ENCODE data around the gene FXYD1.
"Not testable (repeated sequence)": the region's sequence is repeated elsewhere in the genome, so short reads cannot be mapped to it uniquely, and the experiment has no call there.

Gene FXYD1

DNA sequence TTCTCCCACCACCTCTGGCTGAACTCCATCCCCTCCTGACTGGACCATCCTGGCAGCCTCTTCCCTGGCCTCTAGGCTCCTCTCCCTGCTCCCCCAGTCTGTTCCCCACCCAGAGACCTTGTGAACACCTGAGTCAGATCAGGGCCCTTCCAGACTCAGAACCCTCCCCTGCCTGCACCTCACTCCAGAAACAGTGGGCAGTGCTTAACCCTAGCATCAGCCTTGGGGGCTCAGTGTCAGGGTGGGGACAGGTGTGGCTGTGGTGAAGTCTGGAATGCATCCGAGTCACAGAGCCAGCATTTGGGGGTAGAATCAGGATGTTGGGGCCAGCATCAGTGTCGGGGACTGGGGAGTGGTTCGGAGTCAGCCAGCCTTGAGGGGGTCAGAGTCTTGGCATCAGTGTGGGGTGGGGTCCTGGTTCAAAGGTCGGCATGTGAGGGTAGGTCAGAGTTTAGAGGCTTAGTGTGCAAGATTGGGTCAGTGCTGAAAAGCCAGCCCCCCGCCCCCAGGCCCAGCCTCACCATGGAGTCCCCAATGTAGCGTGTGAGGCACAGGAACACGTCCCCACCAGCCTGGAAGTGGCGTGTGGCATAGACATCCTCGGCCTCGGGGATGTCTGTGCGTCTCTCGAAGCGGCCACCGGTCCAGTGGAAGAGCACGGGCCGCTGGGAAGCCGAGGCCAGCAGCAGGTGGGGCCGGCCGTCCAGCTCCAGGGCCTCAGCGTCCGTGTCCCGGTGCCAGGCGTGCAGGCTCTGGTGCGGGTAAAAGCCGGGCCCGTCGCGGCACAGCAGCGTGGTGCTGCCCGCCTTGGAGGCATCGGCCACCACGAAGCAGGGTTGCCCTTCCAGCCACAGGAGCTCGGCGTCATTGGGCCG, 12.6 kb upstream of the FXYD1 start:
- no peak for DNase-seq

DNA sequence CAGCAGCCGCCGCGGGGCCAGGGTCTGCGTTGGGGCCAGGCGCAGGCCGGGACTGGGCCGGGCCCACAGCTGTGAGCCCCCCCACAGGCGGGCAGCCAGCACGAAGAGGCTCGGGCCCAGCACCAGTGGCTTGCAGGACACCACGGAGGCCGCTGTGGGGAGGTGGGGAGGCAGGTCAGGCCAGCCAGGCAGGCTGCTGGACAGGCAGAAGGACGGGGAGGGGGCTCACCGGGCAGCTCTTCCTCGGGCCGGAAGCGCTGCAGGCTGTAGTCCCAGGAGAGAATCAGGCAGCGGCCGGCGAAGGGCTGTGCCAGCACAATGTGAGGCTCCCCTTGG, 12.0 kb upstream of the FXYD1 start:
- DNase-seq = no peak

GRCh38 chr19:35127871-35128270, 10.8 kb upstream of the FXYD1 start:
- no peak for DNase-seq

DNA sequence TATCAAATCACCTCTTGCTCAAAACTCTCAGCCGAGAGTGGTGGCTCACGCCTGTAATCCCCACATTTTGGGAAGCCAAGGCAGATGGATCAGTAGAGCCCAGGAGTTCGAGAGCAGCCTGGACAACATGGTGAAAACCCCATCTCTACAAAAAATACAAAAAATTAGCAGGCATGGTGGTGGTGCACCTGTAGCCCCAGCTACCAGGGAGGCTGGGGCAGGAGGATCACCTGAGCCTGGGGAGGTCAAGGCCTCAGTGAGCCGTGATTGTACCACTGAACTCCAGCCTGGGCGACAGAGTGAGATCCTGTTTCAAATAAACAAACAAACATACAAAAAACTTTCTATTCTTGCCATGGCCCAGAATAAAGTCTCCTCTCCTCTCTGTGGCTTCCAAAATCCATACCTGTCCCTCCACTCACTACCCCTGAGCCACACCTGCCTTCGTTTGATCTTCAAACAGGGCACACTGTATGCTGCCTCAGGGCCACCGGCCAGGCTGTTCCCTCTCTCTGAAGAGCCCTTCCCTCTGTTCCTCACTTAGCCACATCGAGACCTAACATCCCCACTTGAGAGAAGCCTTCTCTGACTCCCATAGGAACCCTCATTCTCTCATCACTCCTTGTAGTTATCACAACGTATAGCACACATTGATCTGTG, 10.1 kb upstream of the FXYD1 start:
- DNase-seq = no peak

DNA sequence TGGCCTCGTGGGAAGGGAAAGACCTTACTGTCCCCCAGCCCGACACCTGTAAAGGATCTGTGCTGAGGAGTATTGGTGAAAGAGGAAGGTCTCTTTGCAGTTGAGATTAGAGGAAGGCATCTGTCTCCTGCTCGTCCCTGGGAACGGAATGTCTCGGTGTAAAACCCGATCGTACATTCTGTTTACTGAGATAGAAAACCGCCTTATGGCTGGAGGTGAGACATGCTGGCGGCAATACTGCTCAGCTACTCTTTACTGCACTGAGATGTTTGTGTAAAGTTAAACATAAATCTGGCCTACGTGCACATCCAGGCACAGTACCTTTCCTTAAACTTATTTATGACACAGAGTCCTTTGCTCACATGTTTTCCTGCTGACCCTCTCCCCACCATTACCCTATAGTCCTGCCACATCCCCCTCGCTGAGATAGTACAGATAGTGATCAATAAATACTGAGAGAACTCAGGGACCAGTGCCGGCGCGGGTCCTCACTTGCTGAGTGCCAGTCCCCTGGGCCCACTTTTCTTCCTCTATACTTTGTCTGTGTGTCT, 8.8 kb upstream of the FXYD1 start:
- DNase-seq = not testable (repeated sequence)

DNA sequence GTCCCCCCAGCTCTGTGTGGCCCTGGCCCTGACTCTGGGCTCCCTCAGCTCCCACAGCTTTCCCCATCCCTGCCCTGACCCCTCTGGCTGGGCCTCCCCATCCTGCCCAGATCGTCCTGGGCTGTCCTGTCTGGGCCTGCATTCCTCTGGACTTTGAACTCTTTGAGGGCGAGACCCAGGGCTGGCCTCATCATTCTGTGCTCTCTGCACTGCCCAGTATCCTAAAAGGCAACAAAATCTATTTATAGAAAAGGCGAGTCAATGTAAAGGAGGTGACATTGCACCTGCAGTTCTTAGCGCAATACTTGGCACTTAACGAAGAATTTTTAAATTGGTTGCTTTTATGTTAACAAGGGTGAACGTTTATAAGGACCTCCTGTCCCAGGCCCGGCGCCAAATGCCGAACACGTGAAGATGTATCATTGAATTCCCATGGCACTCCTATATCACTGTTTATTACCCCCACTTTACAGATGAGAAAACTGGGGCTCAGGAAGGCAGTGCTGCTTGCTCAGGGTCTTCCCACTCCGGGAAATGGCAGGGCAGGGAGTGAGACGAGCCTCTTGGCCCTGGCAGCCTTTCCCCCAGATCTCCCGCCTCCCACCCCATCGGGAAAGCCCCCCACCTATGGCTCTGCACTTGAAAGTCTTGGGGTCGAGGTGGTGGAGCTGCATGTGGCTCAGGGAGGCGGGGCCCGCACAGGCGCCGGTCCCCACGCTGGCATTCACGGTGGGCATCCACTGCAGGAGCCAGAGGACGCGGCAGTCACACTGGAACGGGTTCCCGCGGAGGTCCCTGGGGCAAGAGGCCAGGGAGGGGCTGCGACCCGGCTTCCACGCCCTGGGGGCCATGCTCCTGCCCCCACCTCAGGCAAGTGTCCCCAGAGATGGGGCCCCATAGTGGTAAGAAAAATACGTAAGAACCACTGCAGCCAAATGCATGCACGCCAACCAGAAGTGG, 7.6 kb upstream of the FXYD1 start:
- no peak for DNase-seq

DNA sequence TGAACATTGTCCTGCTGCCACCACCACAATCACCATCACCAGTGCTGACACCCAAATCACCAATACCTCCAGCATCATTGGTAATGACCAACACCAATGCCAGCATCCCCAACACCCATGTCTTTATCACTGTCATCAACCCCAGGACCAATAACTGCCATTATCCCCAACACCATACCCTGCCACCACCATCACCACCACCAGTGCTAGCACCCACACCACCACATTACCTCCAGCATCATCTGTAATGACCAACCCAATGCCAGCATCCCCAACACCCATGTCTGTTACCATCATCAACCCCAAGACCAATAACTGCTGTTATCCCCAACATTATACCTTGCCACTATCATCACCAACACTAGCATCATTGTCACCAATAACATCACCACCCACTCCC, 6.4 kb upstream of the FXYD1 start:
- no peak for DNase-seq

- no peak for DNase-seq
Measured at GRCh38 chr19:35133826-35134225, 4.8 kb upstream of the FXYD1 start.

GRCh38 chr19:35134601-35135242, 3.9 kb upstream of the FXYD1 start, which contains the start of gene LGI4:
TSS of gene LGI4 (minus strand) at chr19:35135059. CDS start at chr19:35134680, 379 bp downstream.
- no peak for DNase-seq

DNA sequence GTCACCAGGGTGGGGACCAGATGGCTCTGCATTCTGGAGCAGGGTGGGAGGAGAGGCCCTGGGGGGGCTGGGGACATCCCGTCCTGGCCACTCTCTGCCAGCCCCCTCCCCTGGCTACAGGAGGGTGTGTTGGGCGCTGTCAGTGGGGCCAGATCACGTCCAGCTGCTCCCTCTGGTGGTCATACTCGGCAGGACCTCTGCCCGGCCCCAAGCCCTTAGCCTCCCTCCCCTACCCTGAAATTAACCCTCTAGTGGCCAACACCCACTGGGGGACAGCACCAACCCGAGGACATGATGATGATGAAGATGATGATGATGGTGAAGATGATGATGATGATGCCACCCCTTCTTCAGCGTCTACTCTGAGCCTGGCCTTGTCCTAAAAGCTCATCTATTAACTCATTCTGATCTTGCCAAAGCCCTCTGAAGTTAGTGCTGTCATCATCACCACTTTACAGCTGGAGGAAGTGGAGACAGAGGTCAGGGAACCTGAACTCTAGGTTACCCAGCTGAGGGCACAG, 3.2 kb upstream of the FXYD1 start:
- peak; percentile 40 for DNase-seq

DNA sequence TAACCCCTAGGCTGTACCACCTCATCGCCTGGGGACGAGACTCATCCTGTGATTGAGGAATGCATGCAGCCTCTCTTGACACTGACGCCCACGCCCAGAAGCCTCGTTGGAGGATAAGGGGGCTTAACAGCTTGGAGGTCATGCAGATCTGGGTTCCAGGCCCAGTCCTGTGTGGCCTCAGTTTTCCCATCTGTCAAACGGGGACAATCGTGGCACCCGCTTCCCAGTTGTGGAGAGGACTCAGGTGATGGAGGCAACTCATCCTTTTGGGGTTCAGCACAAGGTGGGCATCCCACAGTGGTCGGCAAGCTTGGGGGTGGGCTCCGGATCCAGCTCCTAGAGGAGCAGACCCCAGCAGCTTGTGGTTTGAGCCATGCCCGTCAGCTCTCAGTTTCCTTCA, 2.4 kb upstream of the FXYD1 start:
- no peak for DNase-seq

GRCh38 chr19:35136977-35137702, 1.5 kb upstream of the FXYD1 start:
- DNase-seq = no peak

GRCh38 chr19:35140207-35140961, 1.8 kb downstream of the FXYD1 start:
- DNase-seq = no peak

DNA sequence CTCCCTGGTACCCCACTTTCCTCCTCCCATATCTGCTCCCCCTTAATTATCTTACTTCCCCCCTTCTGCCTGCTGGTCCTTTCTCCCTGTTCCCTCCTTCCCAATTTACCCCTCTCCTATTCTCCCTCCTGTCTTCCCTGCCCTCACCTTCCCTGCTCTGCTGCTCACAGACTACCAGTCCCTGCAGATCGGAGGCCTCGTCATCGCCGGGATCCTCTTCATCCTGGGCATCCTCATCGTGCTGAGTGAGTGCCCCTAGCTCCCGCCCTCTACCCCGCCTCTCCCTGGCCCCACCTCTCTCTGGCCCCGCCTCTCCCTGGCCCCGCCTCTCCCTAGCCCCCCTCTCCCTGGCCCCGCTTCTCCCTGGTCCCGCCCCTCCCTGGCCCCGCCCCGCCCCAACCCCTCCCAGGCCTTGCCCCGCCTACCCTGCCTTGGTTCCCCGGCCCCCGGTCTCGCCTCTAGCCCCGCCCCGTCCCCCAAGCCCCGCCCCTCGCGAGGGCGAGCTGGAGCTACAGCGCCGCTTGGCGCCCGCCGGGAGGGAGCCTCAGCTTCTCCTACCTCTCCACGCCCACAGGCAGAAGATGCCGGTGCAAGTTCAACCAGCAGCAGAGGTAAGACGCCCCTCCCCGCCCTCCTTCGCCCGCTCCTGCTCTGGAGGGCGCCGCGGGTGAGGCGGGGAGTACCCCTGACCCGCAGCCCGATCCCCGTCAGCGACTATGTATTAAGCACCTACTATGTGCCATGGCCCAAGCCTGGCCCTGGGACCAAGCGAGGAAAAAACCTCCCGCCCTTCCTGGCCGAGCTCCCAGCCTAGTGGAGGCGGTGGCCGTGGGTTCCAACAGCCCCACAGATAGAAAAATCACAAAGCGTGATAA, 2.6 kb downstream of the FXYD1 start:
- DNase-seq = peak; percentile 65

DNA sequence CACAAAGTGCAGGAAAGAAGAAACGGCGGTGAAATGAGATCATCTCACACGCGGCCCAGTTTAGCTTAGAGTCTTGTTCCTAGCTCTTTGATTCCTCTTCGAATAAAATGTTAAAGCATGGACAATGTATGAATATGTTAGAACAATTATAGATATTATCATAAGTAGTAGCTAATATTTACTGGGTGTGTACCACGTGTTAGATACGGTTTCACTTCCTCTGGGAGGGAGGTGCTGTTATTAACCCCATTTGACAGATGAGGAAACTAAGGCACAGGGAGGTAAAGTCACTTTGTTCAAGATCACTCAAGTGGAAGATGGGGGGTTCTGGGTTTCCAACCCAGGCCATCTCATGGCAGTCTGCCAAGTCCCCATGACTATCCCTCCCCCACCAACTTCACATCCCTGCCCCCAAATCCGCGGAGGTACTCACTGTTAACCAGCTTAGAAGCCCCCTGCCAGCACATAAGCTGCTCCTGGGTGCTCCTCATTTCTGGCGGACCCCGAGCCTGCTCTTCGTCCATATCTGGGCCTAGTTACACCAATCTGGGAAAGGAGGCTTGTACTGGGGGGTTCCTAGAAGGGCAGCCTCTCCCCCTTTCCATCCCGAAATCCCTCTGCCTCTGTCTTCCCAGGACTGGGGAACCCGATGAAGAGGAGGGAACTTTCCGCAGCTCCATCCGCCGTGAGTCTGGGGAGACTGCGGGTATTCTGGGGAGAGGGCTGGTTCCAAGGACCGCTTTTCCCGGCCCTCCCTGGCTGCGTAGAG, 3.4 kb downstream of the FXYD1 start:
- DNase-seq = no peak

DNA sequence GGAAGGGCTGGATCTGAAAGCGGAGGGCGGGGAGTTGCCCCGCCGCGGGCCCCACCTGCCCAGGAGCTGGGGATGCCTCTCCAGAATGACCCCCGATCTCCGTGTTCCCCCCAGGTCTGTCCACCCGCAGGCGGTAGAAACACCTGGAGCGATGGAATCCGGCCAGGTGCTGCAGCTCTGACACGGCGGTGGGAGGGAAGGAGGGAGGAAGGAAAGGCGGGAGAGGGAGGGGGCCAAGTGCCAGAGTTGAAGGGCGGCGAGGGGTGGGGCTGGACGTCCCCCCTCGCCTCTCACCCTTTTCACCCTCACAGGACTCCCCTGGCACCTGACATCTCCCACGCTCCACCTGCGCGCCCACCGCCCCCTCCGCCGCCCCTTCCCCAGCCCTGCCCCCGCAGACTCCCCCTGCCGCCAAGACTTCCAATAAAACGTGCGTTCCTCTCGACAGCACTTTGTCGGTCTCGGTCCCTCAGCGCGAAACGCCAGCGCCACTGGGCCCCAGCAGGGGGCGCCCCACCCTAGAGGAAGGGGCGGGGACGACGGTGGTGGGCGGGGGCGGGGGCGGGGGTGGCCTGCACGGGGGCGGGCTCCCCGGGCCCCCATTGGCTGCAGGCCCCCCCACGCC, 4.1 kb downstream of the FXYD1 start:
- no peak for DNase-seq

DNA sequence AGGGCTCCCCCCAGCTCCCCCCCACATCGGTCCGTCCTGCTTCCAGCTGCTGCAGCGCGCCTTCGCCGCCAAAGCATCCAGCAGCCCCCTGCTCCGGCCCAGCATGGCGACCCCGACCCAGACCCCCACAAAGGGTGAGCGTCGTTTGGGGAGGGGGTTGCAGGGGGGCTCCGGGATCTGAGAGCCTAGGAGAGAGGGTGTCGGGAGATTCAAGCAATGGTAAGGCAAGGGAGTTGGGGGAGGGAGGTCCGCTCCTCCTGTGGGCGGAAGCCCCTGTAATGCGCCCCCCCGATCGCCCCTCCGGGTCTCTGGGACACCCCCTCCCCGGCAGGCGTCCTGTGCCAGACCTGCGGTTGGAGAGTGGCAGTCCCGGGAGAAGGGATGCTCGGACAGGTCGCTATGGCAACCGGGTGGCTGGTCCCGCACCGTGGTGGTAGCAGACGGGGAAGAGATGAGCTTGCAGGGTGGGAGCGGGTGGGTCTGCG, 4.6 kb downstream of the FXYD1 start, which contains the start of gene FXYD7:
FXYD7 (plus strand) TSS at position 25 of the 485 bp plus-strand sequence; CDS start at position 104, 79 bp downstream.
- DNase-seq = no peak

- DNase-seq = no peak
Measured at GRCh38 chr19:35143818-35144217, 5.2 kb downstream of the FXYD1 start.

Measured in NK-92 treated with Interleukin-12 subunit alpha and Interleukin-12 subunit beta, amount 100 ng/mL, for 24 hours (cell line).